Measurements from ENCODE around the gene B3GNT5.

GRCh38 chr3:183224180-183224970 lies 28.7 kb upstream of the B3GNT5 start:
- TF ChIP-seq POLR2AphosphoS5 (IDR thresholded peaks at IDR 0.05; ENCODE audit: low read depth) (no peak), EZH2phosphoT487 (IDR thresholded peaks at IDR 0.05; ENCODE audit: unreplicated experiment) (no peak), CREB1 (CRISPR knock-in tag; IDR thresholded peaks at IDR 0.05; ENCODE audit: low read depth) (no peak), EZH2 (IDR thresholded peaks at IDR 0.05; ENCODE audit: low read depth, unreplicated experiment) (no peak), ZNF331 (CRISPR knock-in tag; IDR thresholded peaks at IDR 0.05; ENCODE audit: low read depth) (no peak), ZNF462 (CRISPR knock-in tag; IDR thresholded peaks at IDR 0.05) (no peak), STAT1 (IDR thresholded peaks at IDR 0.05; ENCODE audit: unreplicated experiment) (no peak), JUNB (IDR thresholded peaks at IDR 0.05; ENCODE audit: unreplicated experiment) (no peak), ZNF114 (CRISPR knock-in tag; IDR thresholded peaks at IDR 0.05) (no peak)
- TF ChIP-seq, protein P1, sequence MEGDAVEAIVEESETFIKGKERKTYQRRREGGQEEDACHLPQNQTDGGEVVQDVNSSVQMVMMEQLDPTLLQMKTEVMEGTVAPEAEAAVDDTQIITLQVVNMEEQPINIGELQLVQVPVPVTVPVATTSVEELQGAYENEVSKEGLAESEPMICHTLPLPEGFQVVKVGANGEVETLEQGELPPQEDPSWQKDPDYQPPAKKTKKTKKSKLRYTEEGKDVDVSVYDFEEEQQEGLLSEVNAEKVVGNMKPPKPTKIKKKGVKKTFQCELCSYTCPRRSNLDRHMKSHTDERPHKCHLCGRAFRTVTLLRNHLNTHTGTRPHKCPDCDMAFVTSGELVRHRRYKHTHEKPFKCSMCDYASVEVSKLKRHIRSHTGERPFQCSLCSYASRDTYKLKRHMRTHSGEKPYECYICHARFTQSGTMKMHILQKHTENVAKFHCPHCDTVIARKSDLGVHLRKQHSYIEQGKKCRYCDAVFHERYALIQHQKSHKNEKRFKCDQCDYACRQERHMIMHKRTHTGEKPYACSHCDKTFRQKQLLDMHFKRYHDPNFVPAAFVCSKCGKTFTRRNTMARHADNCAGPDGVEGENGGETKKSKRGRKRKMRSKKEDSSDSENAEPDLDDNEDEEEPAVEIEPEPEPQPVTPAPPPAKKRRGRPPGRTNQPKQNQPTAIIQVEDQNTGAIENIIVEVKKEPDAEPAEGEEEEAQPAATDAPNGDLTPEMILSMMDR (conservative IDR thresholded peaks at IDR 0.05; ENCODE audit: low read depth in 2 of 2), result no peak
- TF ChIP-seq, protein P2, sequence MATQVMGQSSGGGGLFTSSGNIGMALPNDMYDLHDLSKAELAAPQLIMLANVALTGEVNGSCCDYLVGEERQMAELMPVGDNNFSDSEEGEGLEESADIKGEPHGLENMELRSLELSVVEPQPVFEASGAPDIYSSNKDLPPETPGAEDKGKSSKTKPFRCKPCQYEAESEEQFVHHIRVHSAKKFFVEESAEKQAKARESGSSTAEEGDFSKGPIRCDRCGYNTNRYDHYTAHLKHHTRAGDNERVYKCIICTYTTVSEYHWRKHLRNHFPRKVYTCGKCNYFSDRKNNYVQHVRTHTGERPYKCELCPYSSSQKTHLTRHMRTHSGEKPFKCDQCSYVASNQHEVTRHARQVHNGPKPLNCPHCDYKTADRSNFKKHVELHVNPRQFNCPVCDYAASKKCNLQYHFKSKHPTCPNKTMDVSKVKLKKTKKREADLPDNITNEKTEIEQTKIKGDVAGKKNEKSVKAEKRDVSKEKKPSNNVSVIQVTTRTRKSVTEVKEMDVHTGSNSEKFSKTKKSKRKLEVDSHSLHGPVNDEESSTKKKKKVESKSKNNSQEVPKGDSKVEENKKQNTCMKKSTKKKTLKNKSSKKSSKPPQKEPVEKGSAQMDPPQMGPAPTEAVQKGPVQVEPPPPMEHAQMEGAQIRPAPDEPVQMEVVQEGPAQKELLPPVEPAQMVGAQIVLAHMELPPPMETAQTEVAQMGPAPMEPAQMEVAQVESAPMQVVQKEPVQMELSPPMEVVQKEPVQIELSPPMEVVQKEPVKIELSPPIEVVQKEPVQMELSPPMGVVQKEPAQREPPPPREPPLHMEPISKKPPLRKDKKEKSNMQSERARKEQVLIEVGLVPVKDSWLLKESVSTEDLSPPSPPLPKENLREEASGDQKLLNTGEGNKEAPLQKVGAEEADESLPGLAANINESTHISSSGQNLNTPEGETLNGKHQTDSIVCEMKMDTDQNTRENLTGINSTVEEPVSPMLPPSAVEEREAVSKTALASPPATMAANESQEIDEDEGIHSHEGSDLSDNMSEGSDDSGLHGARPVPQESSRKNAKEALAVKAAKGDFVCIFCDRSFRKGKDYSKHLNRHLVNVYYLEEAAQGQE (IDR thresholded peaks at IDR 0.05; ENCODE audit: unreplicated experiment), result no peak
